Measurements from ENCODE around the gene PCSK6. TPM values are rescaled to one million over a fixed set of nuclear protein-coding genes. Genes with fewer than 3 reads are reported as not detected.

PCSK6 gene
- total RNA-seq, 2 donors from 2014 or later = 29.9 to 39.5 TPM

DNA sequence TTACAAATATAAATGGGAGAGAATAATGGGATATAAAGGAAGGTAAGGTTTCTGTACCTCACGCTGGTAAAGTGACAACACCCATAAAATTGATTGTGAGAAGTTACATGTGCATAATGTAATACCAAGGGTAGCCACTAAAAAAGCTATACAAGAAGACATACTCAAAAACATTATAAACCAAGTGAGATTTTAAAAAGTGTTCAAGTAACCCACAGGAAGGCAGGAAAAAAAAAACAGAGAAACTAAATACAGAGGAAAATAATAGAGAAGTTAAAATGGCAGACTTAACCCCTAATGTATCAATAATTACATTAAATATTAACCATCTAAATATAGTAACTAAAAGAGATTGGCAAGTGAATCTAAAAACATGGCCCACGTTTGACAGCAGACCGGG is 76.3 kb downstream of the PCSK6 start:
- no peak for DNase-seq
- Histone ChIP-seq H3K9me3 (no peaks in the 10 kb centered on the region), H3K4me3 (no peak overlapping the region), H3K9ac (ENCODE audit: low read depth in 2 of 2, low read length in 2 of 2) (no peak overlapping the region), H3K36me3 (no peaks in the 10 kb centered on the region), H3K27me3 (no peaks in the 10 kb centered on the region), H3K4me1 (no peaks in the 10 kb centered on the region), H3K27ac (no peak overlapping the region)
- TF ChIP-seq, protein P1, sequence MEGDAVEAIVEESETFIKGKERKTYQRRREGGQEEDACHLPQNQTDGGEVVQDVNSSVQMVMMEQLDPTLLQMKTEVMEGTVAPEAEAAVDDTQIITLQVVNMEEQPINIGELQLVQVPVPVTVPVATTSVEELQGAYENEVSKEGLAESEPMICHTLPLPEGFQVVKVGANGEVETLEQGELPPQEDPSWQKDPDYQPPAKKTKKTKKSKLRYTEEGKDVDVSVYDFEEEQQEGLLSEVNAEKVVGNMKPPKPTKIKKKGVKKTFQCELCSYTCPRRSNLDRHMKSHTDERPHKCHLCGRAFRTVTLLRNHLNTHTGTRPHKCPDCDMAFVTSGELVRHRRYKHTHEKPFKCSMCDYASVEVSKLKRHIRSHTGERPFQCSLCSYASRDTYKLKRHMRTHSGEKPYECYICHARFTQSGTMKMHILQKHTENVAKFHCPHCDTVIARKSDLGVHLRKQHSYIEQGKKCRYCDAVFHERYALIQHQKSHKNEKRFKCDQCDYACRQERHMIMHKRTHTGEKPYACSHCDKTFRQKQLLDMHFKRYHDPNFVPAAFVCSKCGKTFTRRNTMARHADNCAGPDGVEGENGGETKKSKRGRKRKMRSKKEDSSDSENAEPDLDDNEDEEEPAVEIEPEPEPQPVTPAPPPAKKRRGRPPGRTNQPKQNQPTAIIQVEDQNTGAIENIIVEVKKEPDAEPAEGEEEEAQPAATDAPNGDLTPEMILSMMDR (IDR thresholded peaks at IDR 0.05) = no peak
- intact Hi-C loops (cut with DNase I) = no loop called here

DNA sequence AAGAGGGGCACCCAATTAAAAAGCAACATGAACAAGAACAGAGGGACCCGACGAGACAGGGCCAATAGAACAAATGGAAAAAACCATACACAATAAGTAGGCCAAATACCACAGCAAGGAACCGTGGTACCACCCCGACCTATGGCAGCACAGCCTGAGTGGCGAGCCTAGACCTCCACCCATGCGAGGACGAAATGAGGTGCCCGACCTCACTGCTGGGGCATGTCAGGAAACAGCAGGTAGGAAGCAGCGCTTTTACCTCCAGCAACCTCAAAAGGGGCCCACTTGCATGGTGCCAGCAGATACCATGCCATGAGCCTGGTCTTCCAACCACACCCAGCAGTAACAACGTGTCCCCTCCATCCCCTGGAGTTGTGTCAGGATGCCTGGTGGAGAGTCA is 77.9 kb downstream of the PCSK6 start:
- DNase-seq = peak; percentile 9
- intact Hi-C loops (cut with DNase I) = no loop called here
- TF ChIP-seq, protein P1 (IDR thresholded peaks at IDR 0.05) = no peak
- Histone ChIP-seq H3K27me3 (no peaks in the 10 kb centered on the region), H3K9ac (ENCODE audit: low read depth in 2 of 2, low read length in 2 of 2) (no peak overlapping the region), H3K27ac (no peak overlapping the region), H3K4me1 (no peaks in the 10 kb centered on the region), H3K9me3 (no peaks in the 10 kb centered on the region), H3K36me3 (no peaks in the 10 kb centered on the region), H3K4me3 (no peak overlapping the region)

DNA sequence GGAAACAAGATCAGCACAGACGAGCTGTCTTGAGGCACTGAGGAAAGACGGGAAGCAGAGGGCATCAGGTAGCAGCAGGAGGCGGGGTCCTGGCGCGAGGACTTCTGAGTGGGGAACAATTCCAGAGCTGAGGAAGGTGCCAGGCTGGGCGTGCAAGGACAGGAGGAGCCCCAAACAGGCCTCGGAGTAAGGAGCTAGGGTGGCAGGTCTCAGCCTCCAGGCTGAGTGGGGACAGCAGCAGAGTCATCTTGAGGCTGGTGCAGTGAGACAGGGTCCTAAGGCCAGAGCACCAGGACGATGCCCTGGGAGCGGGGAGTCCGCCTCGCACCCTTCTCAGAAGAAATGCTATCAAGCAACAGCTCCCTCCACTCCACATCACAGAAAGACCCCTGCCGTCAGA is 78.4 kb downstream of the PCSK6 start:
- Histone ChIP-seq H3K27me3 (no peaks in the 10 kb centered on the region), H3K9me3 (no peaks in the 10 kb centered on the region), H3K4me1 (no peaks in the 10 kb centered on the region), H3K27ac (no peak overlapping the region), H3K36me3 (no peaks in the 10 kb centered on the region), H3K9ac (ENCODE audit: low read depth in 2 of 2, low read length in 2 of 2) (no peak overlapping the region), H3K4me3 (no peak overlapping the region)
- intact Hi-C loops (cut with DNase I) = no loop called here
- DNase-seq = no peak
- TF ChIP-seq, protein P1 (IDR thresholded peaks at IDR 0.05) = no peak

DNA sequence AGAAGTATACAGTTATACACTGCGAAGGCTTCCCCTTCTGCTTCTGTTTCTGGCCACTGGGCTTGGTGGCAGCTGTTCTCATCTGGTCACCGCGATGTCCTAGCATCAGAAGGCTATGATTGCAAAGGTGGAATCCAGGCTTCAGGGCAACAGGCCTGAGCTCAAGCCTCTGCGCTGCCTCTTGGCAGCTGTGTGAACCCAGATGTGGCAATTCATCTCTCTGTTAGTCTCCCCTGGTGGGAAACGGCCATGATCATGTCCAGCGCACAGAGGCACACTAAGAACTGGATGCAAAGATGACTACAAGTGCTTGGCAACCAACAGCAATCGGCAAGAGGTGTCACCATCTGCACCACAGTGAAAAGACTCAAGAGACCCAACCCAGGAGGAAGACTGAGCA is 78.9 kb downstream of the PCSK6 start:
- Histone ChIP-seq H3K27ac (no peak overlapping the region), H3K27me3 (no peaks in the 10 kb centered on the region), H3K36me3 (no peaks in the 10 kb centered on the region), H3K4me3 (no peak overlapping the region), H3K4me1 (no peaks in the 10 kb centered on the region), H3K9ac (ENCODE audit: low read depth in 2 of 2, low read length in 2 of 2) (no peak overlapping the region), H3K9me3 (no peaks in the 10 kb centered on the region)
- TF ChIP-seq, protein P1 (IDR thresholded peaks at IDR 0.05) = no peak
- peak; percentile 7 for DNase-seq
- intact Hi-C loops (cut with DNase I) = no loop called here

DNA sequence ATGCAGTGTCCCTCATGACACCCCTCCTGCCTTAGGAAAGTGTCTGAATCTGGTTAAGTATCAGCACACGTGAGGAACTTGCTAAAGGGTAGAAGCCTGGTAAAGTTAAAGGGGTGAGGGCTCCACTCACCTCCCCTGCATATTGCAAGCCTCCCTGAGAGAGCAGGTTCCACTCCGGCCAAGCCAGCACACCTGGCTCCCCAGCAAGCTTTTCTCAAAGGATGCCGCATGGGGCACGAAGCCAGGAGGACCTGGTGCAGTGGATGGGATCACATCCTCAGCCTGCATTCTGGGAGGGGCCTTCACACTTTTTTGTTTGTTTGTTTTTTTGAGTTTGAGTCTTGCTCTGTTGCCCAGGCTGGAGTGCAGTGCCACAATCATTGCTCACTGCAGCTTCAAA is 79.9 kb downstream of the PCSK6 start:
- intact Hi-C loops (cut with DNase I) = no loop called here
- Histone ChIP-seq H3K36me3 (no peaks in the 10 kb centered on the region), H3K4me3 (no peak overlapping the region), H3K4me1 (no peaks in the 10 kb centered on the region), H3K27ac (no peak overlapping the region), H3K27me3 (no peaks in the 10 kb centered on the region), H3K9ac (ENCODE audit: low read depth in 2 of 2, low read length in 2 of 2) (no peak overlapping the region), H3K9me3 (no peaks in the 10 kb centered on the region)
- TF ChIP-seq, protein P1 (IDR thresholded peaks at IDR 0.05) = no peak
- no peak for DNase-seq
